Measurements from ENCODE around the gene TMEM125. TPM values are rescaled to one million over a fixed set of nuclear protein-coding genes. Genes with fewer than 3 reads are reported as not detected.

Gene TMEM125
- total and polyA plus RNA-seq, 2 of the 4 experiments (the other 2 are of a cell fraction), result under 0.01 to 0.03 TPM

DNA sequence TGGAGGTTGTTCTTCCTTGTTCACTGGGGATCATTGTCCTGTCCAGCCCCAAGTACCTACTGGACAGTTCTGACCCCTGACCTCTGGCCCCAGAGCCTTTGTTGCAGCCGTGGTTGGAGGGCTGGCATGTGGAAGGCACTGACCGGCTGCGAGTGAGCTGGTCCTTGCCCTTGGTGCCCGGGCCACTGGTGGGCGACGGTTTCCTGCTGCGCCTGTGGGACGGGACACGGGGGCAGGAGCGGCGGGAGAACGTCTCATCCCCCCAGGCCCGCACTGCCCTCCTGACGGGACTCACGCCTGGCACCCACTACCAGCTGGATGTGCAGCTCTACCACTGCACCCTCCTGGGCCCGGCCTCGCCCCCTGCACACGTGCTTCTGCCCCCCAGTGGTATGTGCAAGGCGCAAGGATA is 42.4 kb downstream of the TMEM125 start:
- 96% methylated on average over 5 of the region's 19 CpGs; no CpG with 5 or more reads in 1 of the 2 experiments for WGBS, 2 experiments (ENCODE audit: extremely low coverage in 2 of 2, insufficient read length in 1 of 2)
- no TSS peak for BruUV-seq (replicated peaks)
- ChIA-PET POLR2A (ENCODE audit: unreplicated experiment) (no interaction called here), CTCF (no interaction called here)
- Histone ChIP-seq H3K9ac (ENCODE audit: low read depth, low read length) (no peak overlapping the region), H2AK5ac (ENCODE audit: low read depth, low read length) (no peak overlapping the region), H3K27ac (ENCODE audit: insufficient read depth, low read length) (no peak overlapping the region), H3K9me1 (ENCODE audit: insufficient read depth, low read length) (0 out of 2 replicates have a peak, but pooled peaks cover 3% of the 10 kb centered on the region), H3K4ac (ENCODE audit: low read depth, low read length) (no peak overlapping the region), H3K14ac (replicated peaks; ENCODE audit: low read depth, low read length) (no peak overlapping the region), H3K4me2 (ENCODE audit: low read depth, low read length) (no peak overlapping the region), H3K79me1 (ENCODE audit: low read depth in 1 of 2, low read length in 2 of 2) (no peaks in the 10 kb centered on the region), H4K91ac (ENCODE audit: insufficient read depth, low read depth, low read length) (no peak overlapping the region), H4K20me1 (ENCODE audit: insufficient read depth, low read length) (no peaks in the 10 kb centered on the region; the same call in 1 of the 2 replicates), H3K4me1 (ENCODE audit: control insufficient read depth, insufficient read depth, low read length) (no peaks in the 10 kb centered on the region), H2BK15ac (ENCODE audit: low read depth, low read length) (no peak overlapping the region), H3K36me3 (ENCODE audit: control insufficient read depth, insufficient read depth, low read length) (no peaks in the 10 kb centered on the region), H3K27me3 (ENCODE audit: control insufficient read depth, insufficient read depth, low read length) (peaks cover 2% of the 10 kb centered on the region; the same call in 1 of the 2 replicates), H2BK5ac (ENCODE audit: low read depth, low read length, poor library complexity, severe bottlenecking) (no peak overlapping the region), H2AK9ac (replicated peaks; ENCODE audit: low read depth, low read length, poor library complexity) (no peak overlapping the region), H3K4me3 (ENCODE audit: insufficient read depth, low read depth, low read length) (no peak overlapping the region), H4K5ac (ENCODE audit: low read depth, low read length) (no peak overlapping the region), H3K9me3 (ENCODE audit: control insufficient read depth, insufficient read depth, low read length) (no peaks in the 10 kb centered on the region), H2BK20ac (ENCODE audit: low read depth, low read length) (no peak overlapping the region), H2BK120ac (ENCODE audit: low read depth, low read length) (no peak overlapping the region), H4K8ac (ENCODE audit: low read depth in 2 of 2, low read length in 2 of 2) (no peak overlapping the region), H2AFZ (replicated peaks; ENCODE audit: low read length, poor library complexity) (no peak overlapping the region), H3K23ac (ENCODE audit: low read depth, low read length) (no peak overlapping the region), H3K18ac (ENCODE audit: low read depth, low read length) (no peak overlapping the region), H3K56ac (ENCODE audit: extremely low read depth, insufficient read depth, low read length) (no peak overlapping the region)
- in situ Hi-C loops (cut with MboI; ENCODE audit: low sequenced_read_pairs) (no loop called here), dilution Hi-C loops (cut with HindIII; ENCODE audit: low sequenced_read_pairs, unreplicated experiment) (no loop called here), intact Hi-C loops (cut with micrococcal nuclease) (no loop called here)
- DNase-seq (no peak), ATAC-seq (ENCODE audit: low read depth) (no peak)
- TF ChIP-seq MAFK (IDR thresholded peaks at IDR 0.05; ENCODE audit: low read depth, low read length) (no peak), SMC3 (IDR thresholded peaks at IDR 0.05; ENCODE audit: low read depth, low read length) (no peak), CHD1 (IDR thresholded peaks at IDR 0.05; ENCODE audit: low read depth, low read length) (no peak), CEBPB (IDR thresholded peaks at IDR 0.05; ENCODE audit: low read depth, low read length) (no peak), MAZ (IDR thresholded peaks at IDR 0.05; ENCODE audit: borderline replicate concordance, low read depth, low read length) (no peak), BHLHE40 (IDR thresholded peaks at IDR 0.05; ENCODE audit: low read depth, low read length) (no peak), NFE2L2 (IDR thresholded peaks at IDR 0.05; ENCODE audit: low read depth, low read length) (no peak), RFX5 (IDR thresholded peaks at IDR 0.05; ENCODE audit: low read depth, low read length) (no peak), MXI1 (IDR thresholded peaks at IDR 0.05; ENCODE audit: borderline replicate concordance, low read depth, low read length) (no peak), RAD21 (IDR thresholded peaks at IDR 0.05; ENCODE audit: low read length) (no peak), RCOR1 (IDR thresholded peaks at IDR 0.05; ENCODE audit: insufficient replicate concordance, low read length) (no peak), POLR2A (IDR thresholded peaks at IDR 0.05; ENCODE audit: low read depth, low read length) (no peak), FOS (IDR thresholded peaks at IDR 0.05; ENCODE audit: low read depth, low read length) (no peak)
- TF ChIP-seq, protein P1, sequence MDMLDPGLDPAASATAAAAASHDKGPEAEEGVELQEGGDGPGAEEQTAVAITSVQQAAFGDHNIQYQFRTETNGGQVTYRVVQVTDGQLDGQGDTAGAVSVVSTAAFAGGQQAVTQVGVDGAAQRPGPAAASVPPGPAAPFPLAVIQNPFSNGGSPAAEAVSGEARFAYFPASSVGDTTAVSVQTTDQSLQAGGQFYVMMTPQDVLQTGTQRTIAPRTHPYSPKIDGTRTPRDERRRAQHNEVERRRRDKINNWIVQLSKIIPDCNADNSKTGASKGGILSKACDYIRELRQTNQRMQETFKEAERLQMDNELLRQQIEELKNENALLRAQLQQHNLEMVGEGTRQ (IDR thresholded peaks at IDR 0.05; ENCODE audit: low read depth, low read length), result no peak
- TF ChIP-seq, protein P2, sequence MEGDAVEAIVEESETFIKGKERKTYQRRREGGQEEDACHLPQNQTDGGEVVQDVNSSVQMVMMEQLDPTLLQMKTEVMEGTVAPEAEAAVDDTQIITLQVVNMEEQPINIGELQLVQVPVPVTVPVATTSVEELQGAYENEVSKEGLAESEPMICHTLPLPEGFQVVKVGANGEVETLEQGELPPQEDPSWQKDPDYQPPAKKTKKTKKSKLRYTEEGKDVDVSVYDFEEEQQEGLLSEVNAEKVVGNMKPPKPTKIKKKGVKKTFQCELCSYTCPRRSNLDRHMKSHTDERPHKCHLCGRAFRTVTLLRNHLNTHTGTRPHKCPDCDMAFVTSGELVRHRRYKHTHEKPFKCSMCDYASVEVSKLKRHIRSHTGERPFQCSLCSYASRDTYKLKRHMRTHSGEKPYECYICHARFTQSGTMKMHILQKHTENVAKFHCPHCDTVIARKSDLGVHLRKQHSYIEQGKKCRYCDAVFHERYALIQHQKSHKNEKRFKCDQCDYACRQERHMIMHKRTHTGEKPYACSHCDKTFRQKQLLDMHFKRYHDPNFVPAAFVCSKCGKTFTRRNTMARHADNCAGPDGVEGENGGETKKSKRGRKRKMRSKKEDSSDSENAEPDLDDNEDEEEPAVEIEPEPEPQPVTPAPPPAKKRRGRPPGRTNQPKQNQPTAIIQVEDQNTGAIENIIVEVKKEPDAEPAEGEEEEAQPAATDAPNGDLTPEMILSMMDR (conservative IDR thresholded peaks at IDR 0.05; ENCODE audit: low read depth, low read length), result no peak
- TF ChIP-seq, protein P3, sequence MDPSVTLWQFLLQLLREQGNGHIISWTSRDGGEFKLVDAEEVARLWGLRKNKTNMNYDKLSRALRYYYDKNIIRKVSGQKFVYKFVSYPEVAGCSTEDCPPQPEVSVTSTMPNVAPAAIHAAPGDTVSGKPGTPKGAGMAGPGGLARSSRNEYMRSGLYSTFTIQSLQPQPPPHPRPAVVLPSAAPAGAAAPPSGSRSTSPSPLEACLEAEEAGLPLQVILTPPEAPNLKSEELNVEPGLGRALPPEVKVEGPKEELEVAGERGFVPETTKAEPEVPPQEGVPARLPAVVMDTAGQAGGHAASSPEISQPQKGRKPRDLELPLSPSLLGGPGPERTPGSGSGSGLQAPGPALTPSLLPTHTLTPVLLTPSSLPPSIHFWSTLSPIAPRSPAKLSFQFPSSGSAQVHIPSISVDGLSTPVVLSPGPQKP (IDR thresholded peaks at IDR 0.05; ENCODE audit: borderline replicate concordance, low read depth, low read length), result no peak

Measured in IMR-90 (cell line).